BJ (cell line): ENCODE results near the gene KCNJ1. TPM values are rescaled to one million over a fixed set of nuclear protein-coding genes. Genes with fewer than 3 reads are reported as not detected.
A peak's percentile ranks its signal among the peaks of the same experiment; 100 is the strongest.

Experiments used
- CTCF ChIA-PET: fragments of 350-600 bp; formaldehyde crosslinking; extraction: SDS; loops from one replicate; lab custom pipeline; 2021; ENCODE audit warnings: antibody characterized with exemption, inconsistent platforms; lab: Yijun Ruan, JAX
- POLR2A ChIA-PET: fragments of 300-600 bp; sonication (Branson Sonifier 250); formaldehyde crosslinking; extraction: SDS; loops from one replicate; lab custom pipeline; 2021; ENCODE audit warnings: antibody characterized with exemption; lab: Charles Lee
- DNase-seq: peaks from one replicate; pipeline ENCODE4 v3.0.0-alpha.2; 2011; ENCODE audit warnings: low read depth
- H3K27me3 ChIP-seq: 2 replicates; pipeline ENCODE4 v1.6.0; 2011; ENCODE audit warnings: low read length; ENCODE audit not compliant: control insufficient read depth, insufficient read depth
- H3K36me3 ChIP-seq: 2 replicates; pipeline ENCODE4 v1.5.1; 2011; ENCODE audit warnings: low read length; ENCODE audit not compliant: control insufficient read depth, insufficient read depth
- H3K4me3 ChIP-seq: 2 replicates; pipeline ENCODE4 v1.5.1; 2011; ENCODE audit warnings: low read depth, mild to moderate bottlenecking, control low read depth, low read length
- CTCF ChIP-seq: IDR thresholded peaks from 2 replicates; pipeline ENCODE4 v1.5.1; 2011; ENCODE audit warnings: low read depth, mild to moderate bottlenecking, control low read depth, inconsistent platforms, low read length, moderate library complexity; ENCODE audit not compliant: insufficient read depth
- polyA plus RNA-seq: library from polyadenylated mRNA; depleted of rRNA; stranded (reverse); fragments of >200 nt; gene quantifications from 2 replicates; pipeline ENCODE4 v1.2.3, GENCODE V29; 2011

The KCNJ1 gene
- polyA plus RNA-seq, 1 experiment: not detected

- Histone ChIP-seq H3K4me3 (no peak overlapping the region), H3K36me3 (no peaks in the 10 kb centered on the region), H3K27me3 (no peaks in the 10 kb centered on the region; the same call in 1 of the 2 replicates)
- TF ChIP-seq CTCF: no peak
- POLR2A ChIA-PET: interaction anchor here (0.5 kb wide), 1 partner anchor 327 kb away, joined by 3 read pairs; no protein-coding TSS in a partner anchor
- CTCF ChIA-PET: interaction anchor here (0.7 to 6.9 kb wide), 26 partner anchors 9 to 794 kb away, joined by 3 to 62 read pairs (median 6); no protein-coding TSS in a partner anchor
- no peak for DNase-seq
Observed at GRCh38 chr11:128832121-128832497, 35.0 kb downstream of the KCNJ1 start.

GRCh38 chr11:128831174-128832120, 35.6 kb downstream of the KCNJ1 start:
- H3K36me3 ChIP-seq: no peaks in the 10 kb centered on the region
- H3K27me3 ChIP-seq: no peaks in the 10 kb centered on the region; the same call in 1 of the 2 replicates
- ChIA-PET CTCF (interaction anchor here (0.6 to 6.9 kb wide), 60 partner anchors 9 to 801 kb away, joined by 3 to 62 read pairs (median 4); partner anchors contain the start of gene FLI1), POLR2A (interaction anchor here (0.5 kb wide), 1 partner anchor 326 kb away, joined by 3 read pairs; no protein-coding TSS in a partner anchor)
- no peak overlapping the region for H3K4me3 ChIP-seq
- DNase-seq: no peak
- TF ChIP-seq CTCF: peak; percentile 84

GRCh38 chr11:128830290-128831173, 36.6 kb downstream of the KCNJ1 start:
- Histone ChIP-seq H3K4me3 (no peak overlapping the region), H3K27me3 (no peaks in the 10 kb centered on the region; the same call in 1 of the 2 replicates), H3K36me3 (no peaks in the 10 kb centered on the region)
- no peak for DNase-seq
- ChIA-PET POLR2A (no interaction called here), CTCF (interaction anchor here (0.6 to 6.9 kb wide), 56 partner anchors 9 to 800 kb away, joined by 3 to 62 read pairs (median 4); partner anchors contain the start of gene FLI1)
- no peak for TF ChIP-seq CTCF

- H3K27me3 ChIP-seq: no peaks in the 10 kb centered on the region
- POLR2A ChIA-PET: no interaction called here
- no peak for DNase-seq
- TF ChIP-seq CTCF: no peak
- CTCF ChIA-PET: interaction anchor here (1.0 to 5.2 kb wide), 4 partner anchors 25 to 224 kb away, joined by 3 to 43 read pairs (median 8); no protein-coding TSS in a partner anchor
- no peaks in the 10 kb centered on the region for H3K36me3 ChIP-seq
- no peak overlapping the region for H3K4me3 ChIP-seq
Observed at GRCh38 chr11:128828350-128828749, 38.7 kb downstream of the KCNJ1 start.
